Stimulated activated CD8-positive, alpha-beta memory T cell treated with anti-CD3 and anti-CD28 coated beads, Interleukin-7, amount 100 ng/mL, for 48 hours (primary cell): Measurements from ENCODE around the gene TRPM8.

ENCODE experiments used
- DNase-seq, 2 donors: peaks; one replicate each; pipeline ENCODE4 v3.0.0-alpha.2; 2020; ENCODE audit warnings: low read depth in 1 of 2; ENCODE audit errors: extremely low read depth in 1 of 2

TRPM8 gene

DNA sequence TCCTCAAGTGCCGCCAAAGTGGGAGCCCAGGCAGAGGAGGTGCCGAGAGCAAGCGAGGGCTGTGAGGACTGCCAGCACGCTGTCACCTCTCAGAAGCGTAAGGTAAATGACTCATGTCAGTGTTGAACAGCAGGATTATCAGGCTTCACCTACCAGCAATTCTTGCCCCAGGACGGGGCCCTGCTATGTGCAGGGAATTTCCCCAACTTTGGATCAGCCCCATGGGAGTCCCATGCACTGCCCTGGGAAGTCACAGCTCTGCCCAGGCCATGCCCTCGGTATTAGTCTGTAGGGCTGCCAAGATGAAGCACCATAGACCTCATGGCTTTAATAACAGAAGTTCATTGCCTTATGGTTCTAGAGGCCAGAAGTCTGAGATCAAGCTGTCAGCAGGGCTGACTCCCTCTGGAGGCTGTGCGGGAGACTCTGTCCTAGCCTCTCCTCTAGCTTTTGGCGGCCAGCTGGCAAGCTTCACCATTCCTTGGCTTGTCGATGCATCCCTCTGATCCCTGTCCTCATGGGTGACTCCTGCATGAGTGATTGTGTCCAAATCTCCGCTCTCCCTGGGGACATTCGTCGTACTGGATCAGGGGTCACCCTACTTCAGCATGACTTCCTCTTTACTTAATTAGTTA, 55.9 kb downstream of the TRPM8 start:
- no peak for DNase-seq

DNA sequence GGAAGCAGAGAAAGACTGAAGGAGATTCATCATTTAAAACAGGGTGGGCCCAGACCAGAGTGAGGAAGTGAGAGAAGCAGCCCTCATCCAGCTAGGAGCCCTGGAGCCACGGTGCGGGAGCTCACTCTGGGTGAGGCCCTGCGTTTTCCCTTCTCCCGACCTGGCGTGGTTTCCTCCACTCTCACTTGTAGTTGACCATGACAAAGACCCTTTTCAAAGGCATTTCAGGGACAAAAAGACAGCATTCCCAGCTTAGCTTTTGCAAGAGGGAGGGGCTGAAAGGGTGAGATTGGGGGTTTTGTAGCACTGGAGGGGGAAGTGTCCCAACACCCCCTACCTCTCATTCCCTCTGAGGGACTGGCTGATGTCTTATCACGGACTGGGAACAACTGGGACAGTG, 56.6 kb downstream of the TRPM8 start:
- no peak for DNase-seq

- DNase-seq, result peak in 1 of 2 donors; percentile 42
Measured at GRCh38 chr2:233974530-233975071, 57.4 kb downstream of the TRPM8 start.

DNA sequence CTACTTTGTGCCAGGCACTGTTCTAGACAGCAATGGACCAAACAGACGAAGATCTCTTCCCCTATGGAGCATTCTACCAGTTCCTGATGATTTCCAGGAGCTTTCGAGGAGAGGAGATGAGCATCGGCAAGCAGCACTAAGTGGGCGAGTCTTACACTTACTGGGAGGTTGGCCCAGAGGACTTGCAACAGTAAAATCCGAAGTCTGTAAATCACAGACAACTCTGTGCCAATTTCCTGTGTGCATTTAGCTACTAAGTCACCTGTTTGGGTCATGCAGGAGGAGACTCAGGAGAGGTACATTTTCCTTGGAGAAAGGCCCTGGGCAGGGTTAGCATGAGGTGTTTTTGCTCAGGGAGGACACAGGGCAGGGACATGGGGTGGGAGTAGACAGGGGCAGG, 58.9 kb downstream of the TRPM8 start:
- DNase-seq, result no peak

- no peak for DNase-seq
Measured at GRCh38 chr2:233976690-233977294, 59.6 kb downstream of the TRPM8 start.

- DNase-seq, result no peak
Measured at GRCh38 chr2:233977296-233977837, 60.2 kb downstream of the TRPM8 start.

DNA sequence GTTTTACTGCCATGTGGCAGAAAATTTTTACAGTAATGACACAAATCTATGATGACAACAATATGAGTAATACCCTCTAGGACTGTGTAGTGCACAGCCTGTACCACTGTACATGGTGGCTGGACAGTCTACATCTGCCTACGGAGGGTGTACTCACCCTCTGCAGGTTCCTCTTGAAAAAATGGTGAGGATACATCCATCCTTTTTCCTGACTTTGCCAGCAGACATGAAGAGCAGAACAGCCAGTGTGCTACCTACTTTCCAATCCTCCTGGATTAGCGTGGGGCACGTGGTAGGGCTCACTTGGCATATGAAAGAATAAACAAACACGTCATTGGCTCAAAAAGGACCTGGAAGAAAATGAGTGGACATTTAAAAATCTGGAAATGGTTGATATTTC, 62.6 kb downstream of the TRPM8 start:
- no peak for DNase-seq

- DNase-seq, result no peak
Measured at GRCh38 chr2:233980955-233981561, 63.9 kb downstream of the TRPM8 start.

- DNase-seq, result no peak
Measured at GRCh38 chr2:233981574-233982420, 64.6 kb downstream of the TRPM8 start.

GRCh38 chr2:233982421-233983121, 65.4 kb downstream of the TRPM8 start:
- no peak for DNase-seq

DNA sequence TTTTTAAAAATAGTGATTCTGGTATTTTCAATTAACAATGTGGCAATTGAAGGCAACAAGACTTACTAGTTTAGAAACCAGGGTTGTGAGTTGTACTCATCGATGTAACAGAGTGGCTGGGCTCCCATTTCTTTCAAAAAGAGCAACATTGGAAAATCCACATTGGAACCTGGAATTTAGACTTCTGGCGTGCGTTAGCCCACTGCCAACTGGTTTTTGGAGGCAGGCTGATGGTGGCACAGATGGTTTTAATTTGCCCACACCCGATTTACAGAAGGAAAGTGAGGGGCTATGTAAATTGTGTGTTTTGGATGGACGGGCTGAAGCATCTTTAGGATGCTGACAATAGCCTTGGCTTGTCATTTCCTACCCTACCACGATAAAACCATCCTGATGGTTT, 66.3 kb downstream of the TRPM8 start:
- DNase-seq, result no peak

- no peak for DNase-seq
Measured at GRCh38 chr2:233988581-233988980, 71.4 kb downstream of the TRPM8 start.

DNA sequence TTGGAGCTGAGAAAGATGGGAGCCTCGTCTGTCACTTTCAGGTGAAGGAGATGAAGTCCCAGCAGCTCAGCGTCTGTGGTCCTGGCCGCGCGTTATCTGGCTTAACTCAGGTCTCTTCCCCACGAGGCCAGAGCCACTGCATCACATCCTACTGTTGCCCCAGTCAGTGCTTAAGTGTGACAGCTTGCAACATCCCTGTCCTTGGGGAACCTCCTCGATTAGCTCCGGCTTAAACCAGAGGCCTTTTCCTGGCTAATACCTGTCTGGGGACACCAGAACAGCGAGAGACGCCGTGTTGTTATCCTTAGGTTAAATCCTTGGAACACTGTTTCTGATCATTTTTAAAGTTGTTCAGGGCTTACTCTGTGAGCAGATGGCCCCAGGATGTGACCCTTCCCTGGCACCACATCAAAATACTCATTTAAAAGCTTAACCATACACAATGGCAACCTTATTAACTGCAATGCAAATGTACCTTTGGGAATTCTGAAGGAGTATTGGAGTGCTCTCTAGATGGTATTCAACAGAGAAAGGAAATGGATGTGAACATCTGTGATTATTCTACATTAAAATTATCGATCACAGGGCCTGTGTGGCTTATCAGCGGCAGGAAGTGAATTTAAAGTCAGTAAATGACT, 72.2 kb downstream of the TRPM8 start:
- DNase-seq, result no peak

GRCh38 chr2:233990261-233990798, 73.2 kb downstream of the TRPM8 start:
- DNase-seq, result peak in 1 of 2 donors; percentile 40

- DNase-seq, result no peak
Measured at GRCh38 chr2:233991196-233991595, 74.0 kb downstream of the TRPM8 start.

DNA sequence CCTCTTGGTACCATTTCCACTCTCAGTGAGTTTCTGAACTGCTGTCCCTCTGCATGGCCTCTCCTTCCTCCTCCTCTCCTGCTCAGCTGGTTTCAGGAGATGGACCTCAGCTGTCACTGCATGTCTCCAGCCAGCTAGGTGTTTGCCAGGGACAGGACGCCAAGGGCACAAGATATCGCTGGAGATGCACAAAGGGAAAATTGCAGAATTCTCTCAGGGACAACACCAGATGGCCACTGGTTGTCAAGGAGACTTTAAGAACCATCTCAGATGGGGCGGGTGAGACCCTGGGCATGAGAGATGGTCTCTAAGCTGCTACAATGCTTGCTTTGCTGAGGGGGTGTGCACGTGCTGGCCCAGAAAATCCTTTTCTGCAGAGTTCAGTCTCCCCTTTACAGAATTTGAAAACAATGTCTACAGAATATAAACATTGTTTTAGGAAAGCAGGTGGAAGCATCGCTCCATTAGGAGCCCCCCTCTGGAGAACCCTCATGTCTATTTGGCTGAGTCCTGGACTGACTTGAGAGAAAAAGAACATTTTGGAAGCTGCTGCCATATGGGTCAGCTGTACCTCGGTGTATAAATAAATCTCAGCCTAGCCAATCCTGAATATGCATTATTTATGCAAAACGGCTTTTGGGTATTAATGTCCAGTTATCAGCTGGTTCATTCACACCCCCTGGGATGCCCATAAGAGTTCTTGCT, 75.5 kb downstream of the TRPM8 start:
- DNase-seq, result no peak

- DNase-seq, result no peak
Measured at GRCh38 chr2:233993461-233993860, 76.3 kb downstream of the TRPM8 start.

GRCh38 chr2:233994151-233994550, 77.0 kb downstream of the TRPM8 start:
- DNase-seq, result no peak

GRCh38 chr2:233996000-233996399, 78.8 kb downstream of the TRPM8 start:
- DNase-seq, result no peak
